C4-2B (cell line): ENCODE results near the gene FADS2.

Experiments used
- ZFX ChIP-seq: fragments of 450-650 bp; IDR thresholded peaks from 2 replicates; pipeline ENCODE4 v1.6.1; 2017
- TF ChIP-seq, protein P1 (sequence below): fragments of 450-650 bp; conservative IDR thresholded peaks from 2 replicates; pipeline ENCODE4 v1.5.1; 2017; ENCODE audit warnings: mild to moderate bottlenecking

DNA sequence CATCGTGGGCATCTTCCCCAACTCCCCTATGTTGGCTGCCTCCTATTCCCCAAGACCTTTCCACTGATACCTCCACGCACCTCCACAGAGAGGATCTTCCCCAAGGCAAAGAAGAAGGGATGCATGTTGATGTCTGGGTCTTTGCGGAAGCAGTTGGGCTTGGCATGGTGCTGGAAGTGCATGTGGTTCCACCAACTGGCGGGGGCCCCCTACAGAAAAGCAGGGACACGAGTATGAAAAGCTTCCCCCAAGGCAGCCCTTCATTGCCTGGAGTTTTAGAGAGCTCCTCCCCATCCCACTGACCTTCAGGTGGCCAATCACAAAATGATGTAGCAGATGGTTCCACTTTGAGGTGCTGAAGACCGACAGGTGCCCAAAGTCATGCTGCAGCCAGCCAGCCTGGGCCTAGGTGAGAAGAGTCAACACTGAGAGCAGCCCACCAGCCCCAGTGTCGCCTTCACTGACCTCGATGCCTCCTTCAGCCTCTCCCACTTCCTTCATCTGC lies 17.4 kb upstream of the FADS2 start:
- TF ChIP-seq, protein P1, sequence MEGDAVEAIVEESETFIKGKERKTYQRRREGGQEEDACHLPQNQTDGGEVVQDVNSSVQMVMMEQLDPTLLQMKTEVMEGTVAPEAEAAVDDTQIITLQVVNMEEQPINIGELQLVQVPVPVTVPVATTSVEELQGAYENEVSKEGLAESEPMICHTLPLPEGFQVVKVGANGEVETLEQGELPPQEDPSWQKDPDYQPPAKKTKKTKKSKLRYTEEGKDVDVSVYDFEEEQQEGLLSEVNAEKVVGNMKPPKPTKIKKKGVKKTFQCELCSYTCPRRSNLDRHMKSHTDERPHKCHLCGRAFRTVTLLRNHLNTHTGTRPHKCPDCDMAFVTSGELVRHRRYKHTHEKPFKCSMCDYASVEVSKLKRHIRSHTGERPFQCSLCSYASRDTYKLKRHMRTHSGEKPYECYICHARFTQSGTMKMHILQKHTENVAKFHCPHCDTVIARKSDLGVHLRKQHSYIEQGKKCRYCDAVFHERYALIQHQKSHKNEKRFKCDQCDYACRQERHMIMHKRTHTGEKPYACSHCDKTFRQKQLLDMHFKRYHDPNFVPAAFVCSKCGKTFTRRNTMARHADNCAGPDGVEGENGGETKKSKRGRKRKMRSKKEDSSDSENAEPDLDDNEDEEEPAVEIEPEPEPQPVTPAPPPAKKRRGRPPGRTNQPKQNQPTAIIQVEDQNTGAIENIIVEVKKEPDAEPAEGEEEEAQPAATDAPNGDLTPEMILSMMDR: no peak
- no peak for TF ChIP-seq ZFX
